CD14-positive monocyte (primary cell): ENCODE data around the gene NRP2. TPM values are rescaled to one million over a fixed set of nuclear protein-coding genes. Genes with fewer than 3 reads are reported as not detected.

Experiments used
- DNase-seq, 3 donors: peaks; one replicate each; pipeline ENCODE4 v3.0.0-alpha.2; 2011 to 2022
- H2AFZ ChIP-seq: 2 replicates; pipeline ENCODE4 v1.6.0; 2012; ENCODE audit warnings: mild to moderate bottlenecking, low read depth, low read length, inconsistent platforms; ENCODE audit not compliant: insufficient read depth, poor library complexity, severe bottlenecking
- H3K27ac ChIP-seq, 2 donors: 1 replicate in 1 of 2; 2 replicates in 1 of 2; pipeline ENCODE4 v1.5.1; 2012 to 2013; ENCODE audit warnings: low read length in 2 of 2, control low read depth in 1 of 2, inconsistent platforms in 1 of 2, low read depth in 1 of 2, mild to moderate bottlenecking in 1 of 2
- H3K27me3 ChIP-seq, 2 donors: one replicate each; pipeline versions ENCODE4 v1.6.0 to v1.6.1; 2011 to 2013; ENCODE audit warnings: low read length in 2 of 2; ENCODE audit not compliant: control insufficient read depth in 2 of 2, insufficient read depth in 2 of 2
- H3K36me3 ChIP-seq, 2 donors: replicated peaks in 1 of 2; 1 replicate in 1 of 2; 2 replicates in 1 of 2; pipeline versions ENCODE4 v1.5.1 to v1.6.1; 2012 to 2013; ENCODE audit warnings: low read length in 2 of 2, control low read depth in 1 of 2, inconsistent platforms in 1 of 2, mild to moderate bottlenecking in 1 of 2; ENCODE audit not compliant: insufficient read depth in 2 of 2, control insufficient read depth in 1 of 2
- H3K4me1 ChIP-seq, 2 donors: 1 replicate in 1 of 2; 2 replicates in 1 of 2; pipeline versions ENCODE4 v1.5.1 to v1.6.1; 2012 to 2013; ENCODE audit warnings: low read length in 2 of 2, control low read depth in 1 of 2, inconsistent platforms in 1 of 2, mild to moderate bottlenecking in 1 of 2, moderate library complexity in 1 of 2; ENCODE audit not compliant: insufficient read depth in 2 of 2, control insufficient read depth in 1 of 2
- H3K4me2 ChIP-seq: replicated peaks from 2 replicates; pipeline ENCODE3; 2012; ENCODE audit warnings: low read length, moderate library complexity, mild to moderate bottlenecking; ENCODE audit not compliant: poor library complexity, severe bottlenecking; ENCODE audit errors: extremely low read depth
- H3K4me3 ChIP-seq, 3 experiments: fragments of 200-600 bp in 1 of 3; sonication (generic) in 1 of 3; replicated peaks in 1 of 3; 1 replicate in 2 of 3; 2 replicates in 1 of 3; pipeline ENCODE4 v1.5.1; 2011 to 2013; ENCODE audit warnings: low read length in 3 of 3, mild to moderate bottlenecking in 3 of 3, control low read depth in 2 of 3, low read depth in 2 of 3, inconsistent platforms in 1 of 3, moderate library complexity in 1 of 3
- H3K79me2 ChIP-seq: 2 replicates; pipeline ENCODE4 v1.6.0; 2012; ENCODE audit warnings: mild to moderate bottlenecking, control low read depth, inconsistent platforms, low read length, moderate library complexity; ENCODE audit not compliant: insufficient read depth
- H3K9ac ChIP-seq: 2 replicates; pipeline ENCODE4 v1.6.0; 2017; ENCODE audit warnings: low read length, mild to moderate bottlenecking; ENCODE audit not compliant: insufficient read depth, poor library complexity, severe bottlenecking
- H3K9me3 ChIP-seq, 2 donors: replicated peaks in 1 of 2; 1 replicate in 1 of 2; 2 replicates in 1 of 2; pipeline versions ENCODE4 v1.5.1 to v1.6.1; 2012 to 2013; ENCODE audit warnings: low read length in 2 of 2, control low read depth in 1 of 2; ENCODE audit not compliant: control insufficient read depth in 1 of 2, insufficient read depth in 1 of 2
- H4K20me1 ChIP-seq: 2 replicates; pipeline ENCODE4 v1.6.0; 2012; ENCODE audit warnings: mild to moderate bottlenecking, low read length, control low read depth, moderate library complexity; ENCODE audit not compliant: insufficient read depth
- H3K27ac Mint-ChIP-seq, 7 donors: one replicate each; pipeline ENCODE4 v1.8.0; 2020; ENCODE audit warnings: mild to moderate bottlenecking in 7 of 7, mixed read lengths in 7 of 7, moderate library complexity in 6 of 7, inconsistent platforms in 2 of 7
- H3K27me3 Mint-ChIP-seq, 3 donors: one replicate each; pipeline ENCODE4 v1.8.0; 2021 to 2022; ENCODE audit warnings: low read depth in 3 of 3, mild to moderate bottlenecking in 3 of 3, mixed read lengths in 3 of 3, moderate library complexity in 3 of 3, inconsistent platforms in 1 of 3
- H3K36me3 Mint-ChIP-seq, 2 donors: one replicate each; pipeline ENCODE4 v1.8.0; 2020; ENCODE audit warnings: mixed read lengths in 2 of 2, inconsistent platforms in 1 of 2, mild to moderate bottlenecking in 1 of 2
- H3K4me1 Mint-ChIP-seq: one replicate; pipeline ENCODE4 v1.8.0; 2020; ENCODE audit warnings: mild to moderate bottlenecking, mixed read lengths
- H3K4me3 Mint-ChIP-seq, 2 donors: one replicate each; pipeline ENCODE4 v1.8.0; 2020; ENCODE audit warnings: mild to moderate bottlenecking in 2 of 2, mixed read lengths in 2 of 2, moderate library complexity in 1 of 2
- H3K9me3 Mint-ChIP-seq, 7 donors: one replicate each; pipeline ENCODE4 v1.8.0; 2020 to 2022; ENCODE audit warnings: mixed read lengths in 7 of 7, mild to moderate bottlenecking in 6 of 7, moderate library complexity in 6 of 7, inconsistent platforms in 2 of 7
- WGBS: methylation state at CpG from one replicate; pipeline ENCODE4 v1.1.5; 2013; ENCODE audit warnings: missing lambda C conversion rate; ENCODE audit not compliant: insufficient coverage; 5-methylcytosine and 5-hydroxymethylcytosine counted together
- intact Hi-C, 2 donors: fragments of 100-400 bp; cut with micrococcal nuclease; formaldehyde crosslinking; loops; one replicate each; pipeline versions ENCODE4 v1.15.0 to v1.15.1; 2023
- polyA plus RNA-seq, 3 donors: library from polyadenylated mRNA; depleted of rRNA in 1 of 3; unstranded in 2 of 3; stranded (reverse) in 1 of 3; fragments of 300-500 nt in 2 of 3; fragments of >200 nt in 1 of 3; fragmentation: Illumina TruSeq in 2 of 3; gene quantifications; 1 replicate in 2 of 3; 2 replicates in 1 of 3; pipeline ENCODE4 v1.2.3, GENCODE V29; 2012 to 2021
- TF ChIP-seq, protein P1 (sequence below): fragments of 200-600 bp; IDR thresholded peaks from one replicate; pipeline ENCODE4 v1.8.0; 2022; ENCODE audit warnings: antibody characterized with exemption, mild to moderate bottlenecking

NRP2 gene
- polyA plus RNA-seq, 3 donors: 0.97 to 3.3 (median 1.6) TPM

GRCh38 chr2:205720451-205720902 is 38.2 kb downstream of the NRP2 start:
- Histone ChIP-seq H3K79me2 (no peaks in the 10 kb centered on the region), H3K36me3 (no peaks in the 10 kb centered on the region), H4K20me1 (no peaks in the 10 kb centered on the region), H3K9ac (no peak overlapping the region), H3K27me3 (no peaks in the 10 kb centered on the region), H3K9me3 (no peaks in the 10 kb centered on the region), H3K4me1 (peaks cover 31% of the 10 kb centered on the region in 2 donors), H3K27ac (no peak overlapping the region), H3K4me2 (no peak overlapping the region), H2AFZ (no peak overlapping the region), H3K4me3 (no peak overlapping the region)
- intact Hi-C loops: no loop called here
- H3K27ac Mint-ChIP-seq: no peak overlapping the region
- no peak for DNase-seq
- TF ChIP-seq, protein P1, sequence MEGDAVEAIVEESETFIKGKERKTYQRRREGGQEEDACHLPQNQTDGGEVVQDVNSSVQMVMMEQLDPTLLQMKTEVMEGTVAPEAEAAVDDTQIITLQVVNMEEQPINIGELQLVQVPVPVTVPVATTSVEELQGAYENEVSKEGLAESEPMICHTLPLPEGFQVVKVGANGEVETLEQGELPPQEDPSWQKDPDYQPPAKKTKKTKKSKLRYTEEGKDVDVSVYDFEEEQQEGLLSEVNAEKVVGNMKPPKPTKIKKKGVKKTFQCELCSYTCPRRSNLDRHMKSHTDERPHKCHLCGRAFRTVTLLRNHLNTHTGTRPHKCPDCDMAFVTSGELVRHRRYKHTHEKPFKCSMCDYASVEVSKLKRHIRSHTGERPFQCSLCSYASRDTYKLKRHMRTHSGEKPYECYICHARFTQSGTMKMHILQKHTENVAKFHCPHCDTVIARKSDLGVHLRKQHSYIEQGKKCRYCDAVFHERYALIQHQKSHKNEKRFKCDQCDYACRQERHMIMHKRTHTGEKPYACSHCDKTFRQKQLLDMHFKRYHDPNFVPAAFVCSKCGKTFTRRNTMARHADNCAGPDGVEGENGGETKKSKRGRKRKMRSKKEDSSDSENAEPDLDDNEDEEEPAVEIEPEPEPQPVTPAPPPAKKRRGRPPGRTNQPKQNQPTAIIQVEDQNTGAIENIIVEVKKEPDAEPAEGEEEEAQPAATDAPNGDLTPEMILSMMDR: no peak
- no peak overlapping the region for H3K4me3 Mint-ChIP-seq
- peaks cover 11 to 18% (median 13%) of the 10 kb centered on the region in 3 donors for H3K27me3 Mint-ChIP-seq
- peaks cover 0 to 2% (median 0%) of the 10 kb centered on the region in 7 donors for H3K9me3 Mint-ChIP-seq
- WGBS: 77% methylated on average over 5 of the region's 7 CpGs
- peaks cover 0 to 3% of the 10 kb centered on the region in 2 donors for H3K36me3 Mint-ChIP-seq
- H3K4me1 Mint-ChIP-seq: peaks cover 33% of the 10 kb centered on the region

GRCh38 chr2:205721057-205721449 is 38.8 kb downstream of the NRP2 start:
- Histone ChIP-seq H3K27ac (no peak overlapping the region), H3K79me2 (no peaks in the 10 kb centered on the region), H3K9me3 (no peaks in the 10 kb centered on the region), H3K4me1 (peaks cover 30% of the 10 kb centered on the region in 2 donors), H3K36me3 (no peaks in the 10 kb centered on the region), H4K20me1 (no peaks in the 10 kb centered on the region), H3K27me3 (no peaks in the 10 kb centered on the region), H3K9ac (no peak overlapping the region), H3K4me3 (no peak overlapping the region), H3K4me2 (no peak overlapping the region), H2AFZ (no peak overlapping the region)
- WGBS: 95% methylated on average over 4 of the region's 8 CpGs
- Mint-ChIP-seq H3K4me3 (no peak overlapping the region), H3K27me3 (peaks cover 11 to 18% (median 13%) of the 10 kb centered on the region in 3 donors), H3K4me1 (peaks cover 31% of the 10 kb centered on the region), H3K9me3 (peaks cover 0 to 2% (median 0%) of the 10 kb centered on the region in 7 donors), H3K27ac (no peak overlapping the region), H3K36me3 (peaks cover 0 to 3% of the 10 kb centered on the region in 2 donors)
- intact Hi-C loops: no loop called here
- TF ChIP-seq, protein P1: no peak
- DNase-seq: no peak
